Stimulated activated CD4-positive, alpha-beta T cell treated with anti-CD3 and anti-CD28 coated beads, TNF-alpha, amount 100 ng/mL, for 4 hours (primary cell): ENCODE results near the gene SNX10.

ENCODE experiments used
- DNase-seq, 3 experiments: peaks; one replicate each; pipeline ENCODE4 v3.0.0-alpha.2; 2020; ENCODE audit warnings: low read depth in 3 of 3

SNX10 gene

GRCh38 chr7:26404189-26404996 lies 112.7 kb downstream of the SNX10 start:
- no peak for DNase-seq

- DNase-seq, result no peak
Observed at GRCh38 chr7:26406433-26406832, 114.8 kb downstream of the SNX10 start.

- DNase-seq, result no peak
Observed at GRCh38 chr7:26409661-26410547, 118.2 kb downstream of the SNX10 start.

GRCh38 chr7:26413007-26413691 lies 121.5 kb downstream of the SNX10 start:
- DNase-seq, result no peak

- DNase-seq, result no peak
Observed at GRCh38 chr7:26416004-26416403, 124.3 kb downstream of the SNX10 start.

GRCh38 chr7:26417911-26418413 lies 126.3 kb downstream of the SNX10 start:
- no peak for DNase-seq

- no peak for DNase-seq
Observed at GRCh38 chr7:26419198-26419597, 127.5 kb downstream of the SNX10 start.

GRCh38 chr7:26420422-26421019 lies 128.9 kb downstream of the SNX10 start:
- DNase-seq, result no peak

GRCh38 chr7:26422761-26423160 lies 131.1 kb downstream of the SNX10 start:
- no peak for DNase-seq

- no peak for DNase-seq
Observed at GRCh38 chr7:26423436-26423835, 131.8 kb downstream of the SNX10 start.
